IPS-20b (cell line): ENCODE data around the gene THOC2.
A peak's percentile ranks its signal among the peaks of the same experiment; 100 is the strongest.
"Not testable (repeated sequence)": the region's sequence is repeated elsewhere in the genome, so short reads cannot be mapped to it uniquely, and the experiment has no call there.

Experiments
- H3K27ac ChIP-seq: one replicate; pipeline ENCODE4 v1.5.1; 2013; ENCODE audit warnings: low read length
- H3K27me3 ChIP-seq: 2 replicates; pipeline ENCODE4 v1.6.1; 2013; ENCODE audit warnings: mild to moderate bottlenecking, low read length, inconsistent platforms; ENCODE audit not compliant: insufficient read depth
- H3K36me3 ChIP-seq: 2 replicates; pipeline ENCODE4 v1.6.1; 2013; ENCODE audit warnings: low read depth, mild to moderate bottlenecking, inconsistent platforms, low read length, moderate library complexity; ENCODE audit not compliant: insufficient read depth
- H3K4me1 ChIP-seq: 2 replicates; pipeline ENCODE4 v1.6.1; 2013; ENCODE audit warnings: mild to moderate bottlenecking, control low read depth, inconsistent platforms, low read length, moderate library complexity; ENCODE audit not compliant: insufficient read depth
- H3K4me3 ChIP-seq: 2 replicates; pipeline ENCODE4 v1.5.1; 2013; ENCODE audit warnings: mild to moderate bottlenecking, low read length, inconsistent platforms
- H3K9ac ChIP-seq: 2 replicates; pipeline ENCODE4 v1.6.1; 2013; ENCODE audit warnings: low read depth, mild to moderate bottlenecking, inconsistent platforms, low read length, moderate library complexity
- H3K9me3 ChIP-seq: 2 replicates; pipeline ENCODE4 v1.6.1; 2013; ENCODE audit warnings: mild to moderate bottlenecking, low read depth, low read length, inconsistent platforms; ENCODE audit not compliant: insufficient read depth

The THOC2 gene

DNA sequence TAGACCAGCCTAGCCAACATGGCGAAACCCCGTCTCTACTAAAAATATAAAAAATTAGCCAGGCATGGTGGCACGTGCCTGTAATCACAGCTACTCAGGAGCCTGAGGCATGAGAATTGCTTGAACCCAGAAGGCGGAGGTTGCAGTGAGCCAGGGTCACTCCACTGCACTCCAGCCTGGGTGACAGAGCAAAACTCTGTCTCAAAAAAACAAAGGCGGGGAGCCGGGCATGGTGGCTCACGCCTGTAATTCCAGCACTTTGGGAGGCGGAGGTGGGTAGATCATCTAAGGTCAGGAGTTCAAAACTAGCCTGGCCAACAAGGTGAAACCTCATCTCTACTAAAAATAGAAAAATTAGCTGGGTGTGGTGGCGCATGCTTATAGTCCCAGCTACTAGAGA, 76.3 kb downstream of the THOC2 start:
- H3K36me3 ChIP-seq, H3K27me3 ChIP-seq, H3K4me1 ChIP-seq, H3K9ac ChIP-seq, H3K9me3 ChIP-seq, H3K27ac ChIP-seq, H3K4me3 ChIP-seq: not testable (repeated sequence)

GRCh38 chrX:123648811-123649181, 84.1 kb downstream of the THOC2 start:
- H3K36me3 ChIP-seq, H3K9me3 ChIP-seq, H3K27ac ChIP-seq, H3K9ac ChIP-seq, H3K4me3 ChIP-seq, H3K4me1 ChIP-seq, H3K27me3 ChIP-seq: not testable (repeated sequence)

- peaks cover 8% of the 10 kb centered on the region; the same call in 1 of the 2 replicates for H3K36me3 ChIP-seq
- no peaks in the 10 kb centered on the region for H3K9me3 ChIP-seq
- no peak overlapping the region for H3K27ac ChIP-seq
- H3K9ac ChIP-seq, result no peak overlapping the region
- no peaks in the 10 kb centered on the region for H3K27me3 ChIP-seq
- H3K4me3 ChIP-seq, result peak overlapping the region; percentile 43; the same call in 1 of the 2 replicates
- H3K4me1 ChIP-seq, result no peaks in the 10 kb centered on the region
Measured at GRCh38 chrX:123648028-123648810, 84.6 kb downstream of the THOC2 start.

GRCh38 chrX:123647244-123647643, 85.6 kb downstream of the THOC2 start:
- no peak overlapping the region for H3K9ac ChIP-seq
- no peaks in the 10 kb centered on the region for H3K9me3 ChIP-seq
- H3K4me1 ChIP-seq, result no peaks in the 10 kb centered on the region
- no peak overlapping the region for H3K27ac ChIP-seq
- H3K4me3 ChIP-seq, result no peak overlapping the region
- peaks cover 12% of the 10 kb centered on the region for H3K36me3 ChIP-seq
- no peaks in the 10 kb centered on the region for H3K27me3 ChIP-seq

DNA sequence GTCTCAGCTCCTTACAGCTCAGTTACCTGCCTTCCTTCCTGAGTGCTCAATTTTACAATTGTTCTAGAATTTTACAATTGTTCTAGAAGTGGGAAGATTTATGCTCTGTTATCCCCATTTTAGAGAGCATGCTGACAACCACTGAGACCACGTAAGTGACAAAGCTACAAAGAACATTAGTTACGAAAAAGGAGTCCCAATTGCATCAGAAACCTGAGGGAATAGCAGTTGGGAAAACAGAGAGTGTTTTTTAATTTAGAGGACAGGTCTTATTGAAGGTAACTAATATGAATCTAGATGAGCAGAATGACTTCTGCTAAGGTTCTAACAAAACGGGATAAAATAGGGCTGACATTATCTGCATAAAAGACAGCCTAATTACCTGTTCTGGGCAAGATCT, 103.3 kb downstream of the THOC2 start:
- no peak overlapping the region for H3K27ac ChIP-seq
- H3K36me3 ChIP-seq, result peaks cover 75% of the 10 kb centered on the region
- no peak overlapping the region for H3K4me3 ChIP-seq
- no peak overlapping the region for H3K9ac ChIP-seq
- H3K4me1 ChIP-seq, result no peaks in the 10 kb centered on the region
- H3K27me3 ChIP-seq, result no peaks in the 10 kb centered on the region
- H3K9me3 ChIP-seq, result no peaks in the 10 kb centered on the region

GRCh38 chrX:123626962-123627361, 105.9 kb downstream of the THOC2 start:
- Histone ChIP-seq H3K4me1 (no peaks in the 10 kb centered on the region), H3K27me3 (no peaks in the 10 kb centered on the region), H3K4me3 (no peak overlapping the region), H3K9me3 (no peaks in the 10 kb centered on the region), H3K9ac (no peak overlapping the region), H3K27ac (no peak overlapping the region), H3K36me3 (peaks cover 81% of the 10 kb centered on the region)

DNA sequence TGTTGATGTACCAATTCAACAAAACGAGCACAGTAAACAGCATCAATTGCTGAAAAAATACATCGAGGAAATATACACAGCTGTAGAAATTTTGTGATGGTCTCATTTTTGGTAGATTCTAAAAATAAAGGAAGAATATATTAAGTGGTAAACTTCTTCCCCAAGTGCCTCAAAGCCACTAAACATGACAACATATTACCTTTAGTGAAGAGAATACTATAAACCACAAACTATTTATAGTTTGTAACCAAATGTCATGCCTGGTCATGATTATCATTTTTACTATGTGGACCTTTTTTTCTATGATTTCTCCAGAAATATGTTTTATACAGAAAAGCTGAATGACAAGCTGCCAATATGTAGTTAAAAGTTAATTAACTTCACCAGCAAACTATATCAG, 106.9 kb downstream of the THOC2 start:
- Histone ChIP-seq H3K4me1 (no peaks in the 10 kb centered on the region), H3K27ac (no peak overlapping the region), H3K4me3 (no peak overlapping the region), H3K9me3 (no peaks in the 10 kb centered on the region), H3K36me3 (peaks cover 75% of the 10 kb centered on the region), H3K9ac (no peak overlapping the region), H3K27me3 (no peaks in the 10 kb centered on the region)

DNA sequence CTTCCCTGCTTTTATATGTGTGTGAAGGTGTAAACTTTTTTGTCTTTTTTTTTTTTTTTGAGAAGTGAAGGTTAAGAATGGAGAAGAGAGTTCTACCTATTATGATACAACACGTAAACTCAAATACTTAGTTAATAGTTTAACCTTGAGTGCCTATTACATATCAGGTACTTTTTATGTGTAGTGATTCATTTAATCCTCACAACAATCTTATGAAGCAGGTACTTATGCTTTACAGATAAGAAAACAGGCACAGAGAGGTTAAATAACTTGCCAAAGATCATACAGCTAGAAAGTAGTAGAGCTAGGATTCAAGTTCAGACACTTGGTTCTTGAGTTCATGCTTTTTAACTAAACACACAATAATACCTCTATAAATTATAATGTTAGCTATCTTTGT, 107.4 kb downstream of the THOC2 start:
- Histone ChIP-seq H3K9ac (no peak overlapping the region), H3K4me3 (no peak overlapping the region), H3K27me3 (no peaks in the 10 kb centered on the region), H3K27ac (no peak overlapping the region), H3K36me3 (peaks cover 75% of the 10 kb centered on the region), H3K4me1 (no peaks in the 10 kb centered on the region), H3K9me3 (no peaks in the 10 kb centered on the region)

DNA sequence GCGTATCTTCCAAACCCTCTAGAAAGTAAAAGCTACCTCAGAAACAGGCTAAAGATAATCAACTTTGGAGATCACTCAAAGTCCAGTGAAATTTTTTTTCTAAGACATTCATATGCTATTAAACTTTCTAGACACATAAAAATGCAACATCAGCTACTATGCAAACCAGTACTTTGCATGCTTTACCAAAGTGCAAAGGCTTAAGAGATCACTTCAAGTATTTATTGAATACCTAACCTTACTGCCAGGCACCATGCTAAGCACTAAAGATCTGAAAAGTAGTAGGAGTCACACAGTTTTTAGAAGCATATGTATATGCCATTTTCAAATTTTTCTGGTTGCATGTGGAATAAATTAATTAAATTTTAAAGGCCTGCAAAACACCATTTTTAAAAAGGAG, 115.8 kb downstream of the THOC2 start:
- peaks cover 62% of the 10 kb centered on the region for H3K36me3 ChIP-seq
- H3K9me3 ChIP-seq, result no peaks in the 10 kb centered on the region
- no peak overlapping the region for H3K4me3 ChIP-seq
- no peaks in the 10 kb centered on the region for H3K4me1 ChIP-seq
- H3K27ac ChIP-seq, result no peak overlapping the region
- H3K27me3 ChIP-seq, result no peaks in the 10 kb centered on the region
- no peak overlapping the region for H3K9ac ChIP-seq

GRCh38 chrX:123610915-123611314, 121.9 kb downstream of the THOC2 start:
- Histone ChIP-seq H3K4me1 (no peaks in the 10 kb centered on the region), H3K36me3 (peaks cover 56% of the 10 kb centered on the region; the same call in 1 of the 2 replicates), H3K4me3 (no peak overlapping the region), H3K9ac (no peak overlapping the region), H3K9me3 (no peaks in the 10 kb centered on the region), H3K27me3 (no peaks in the 10 kb centered on the region), H3K27ac (no peak overlapping the region)

- H3K27me3 ChIP-seq, result no peaks in the 10 kb centered on the region
- H3K27ac ChIP-seq, result no peak overlapping the region
- H3K9ac ChIP-seq, result no peak overlapping the region
- no peak overlapping the region for H3K4me3 ChIP-seq
- peaks cover 64% of the 10 kb centered on the region for H3K36me3 ChIP-seq
- no peaks in the 10 kb centered on the region for H3K4me1 ChIP-seq
- no peaks in the 10 kb centered on the region for H3K9me3 ChIP-seq
Measured at GRCh38 chrX:123607806-123608205, 125.0 kb downstream of the THOC2 start.

DNA sequence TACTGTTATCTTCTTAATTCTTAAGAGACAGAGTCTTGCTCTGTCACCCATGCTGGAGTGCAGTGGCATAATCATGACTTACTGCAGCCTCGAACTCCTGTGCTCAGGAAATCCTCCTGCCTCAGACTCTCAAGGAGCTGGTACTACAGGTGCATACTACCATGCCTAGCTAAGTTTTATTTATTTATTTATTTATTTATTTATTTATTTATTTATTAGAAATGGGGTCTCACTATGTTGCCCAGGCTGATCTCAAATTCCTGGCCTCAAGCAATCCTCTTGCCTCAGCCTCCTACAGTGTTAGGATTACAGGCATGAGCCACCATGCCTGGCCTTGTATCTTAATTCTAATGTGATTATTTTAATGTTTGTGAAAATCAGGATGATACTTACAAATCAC, 125.6 kb downstream of the THOC2 start:
- Histone ChIP-seq H3K27me3 (no peaks in the 10 kb centered on the region), H3K27ac (no peak overlapping the region), H3K9me3 (no peaks in the 10 kb centered on the region), H3K9ac (no peak overlapping the region), H3K36me3 (peaks cover 61% of the 10 kb centered on the region), H3K4me1 (no peaks in the 10 kb centered on the region), H3K4me3 (no peak overlapping the region)
